ENCODE data around the gene SPIRE1.
"Not testable (repeated sequence)": the region's sequence is repeated elsewhere in the genome, so short reads cannot be mapped to it uniquely, and the experiment has no call there.

Gene SPIRE1

GRCh38 chr18:12598181-12598930 lies 59.6 kb downstream of the SPIRE1 start:
- DNase-seq: no peak

- DNase-seq: no peak
These were observed 60.1 kb downstream of the SPIRE1 start for GRCh38 chr18:12597760-12598159.

DNA sequence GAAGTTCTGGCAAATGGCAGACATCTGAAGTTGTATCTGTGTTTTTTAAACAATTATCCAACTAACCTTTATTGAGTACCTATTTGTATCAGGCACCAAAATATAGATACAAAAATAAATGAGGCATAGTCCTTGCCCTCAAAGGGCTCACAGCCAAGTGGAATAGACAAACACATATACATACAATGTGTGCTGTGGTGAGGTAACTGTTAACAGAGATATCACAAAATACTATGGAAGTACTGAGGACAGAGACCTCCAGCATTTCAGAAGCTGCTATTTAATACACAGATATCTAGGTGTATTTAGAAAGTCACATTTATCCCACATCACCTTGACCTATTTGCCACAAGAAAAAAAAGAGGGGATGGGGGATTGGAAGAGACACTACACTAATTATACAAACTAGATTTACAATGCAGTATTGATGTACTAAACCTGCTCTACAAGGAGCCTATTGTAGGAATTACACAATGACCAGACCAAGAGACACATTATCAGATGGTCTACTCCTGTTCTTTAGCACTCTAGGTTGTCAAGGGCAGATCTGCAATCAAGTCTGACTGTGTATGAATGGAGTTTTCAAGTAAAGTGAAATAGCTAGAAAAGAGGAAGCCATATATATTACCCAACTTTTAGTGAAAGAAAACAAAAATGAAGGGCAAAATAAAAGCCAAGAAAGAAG lies 62.2 kb downstream of the SPIRE1 start:
- no peak for DNase-seq

DNA sequence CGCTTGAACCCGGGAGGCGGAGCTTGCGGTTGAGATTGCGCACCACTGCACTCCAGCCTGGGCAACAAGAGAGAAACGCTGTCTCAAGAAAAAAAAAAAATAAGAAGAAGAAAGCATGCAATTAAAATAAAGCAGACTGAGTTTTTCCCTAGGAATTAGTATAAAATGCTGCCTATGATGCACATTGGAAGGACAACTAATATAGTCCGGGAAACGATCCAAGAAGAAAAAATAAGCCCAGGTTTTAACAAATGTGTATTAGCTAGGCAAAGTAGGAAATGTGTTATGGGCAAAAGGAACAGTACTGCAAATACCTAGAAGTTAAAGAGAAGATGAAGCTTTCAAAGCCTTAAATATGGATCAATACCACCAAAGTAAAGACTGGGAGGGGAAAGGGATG lies 64.0 kb downstream of the SPIRE1 start:
- DNase-seq: no peak

- no peak for DNase-seq
These were observed 65.2 kb downstream of the SPIRE1 start for GRCh38 chr18:12592597-12593127.

DNA sequence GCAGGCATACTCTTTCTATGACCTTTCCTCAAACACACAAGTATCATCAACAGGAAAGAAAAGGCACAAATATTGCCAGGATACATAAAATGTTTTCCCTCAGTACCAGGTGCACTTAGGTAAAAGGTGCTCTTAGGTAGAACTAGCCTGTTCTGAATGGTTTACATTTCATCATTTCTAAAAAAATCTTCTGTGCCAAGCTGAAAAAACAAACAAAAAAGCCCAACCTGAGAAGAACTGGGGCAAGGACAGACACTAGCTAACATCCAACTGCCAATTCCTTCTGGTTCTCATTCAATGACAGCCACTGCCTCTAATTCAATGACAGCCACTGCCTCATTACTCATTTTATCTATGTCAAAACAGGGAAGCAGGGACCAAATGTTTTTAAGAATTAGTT lies 68.5 kb downstream of the SPIRE1 start:
- DNase-seq: no peak

DNA sequence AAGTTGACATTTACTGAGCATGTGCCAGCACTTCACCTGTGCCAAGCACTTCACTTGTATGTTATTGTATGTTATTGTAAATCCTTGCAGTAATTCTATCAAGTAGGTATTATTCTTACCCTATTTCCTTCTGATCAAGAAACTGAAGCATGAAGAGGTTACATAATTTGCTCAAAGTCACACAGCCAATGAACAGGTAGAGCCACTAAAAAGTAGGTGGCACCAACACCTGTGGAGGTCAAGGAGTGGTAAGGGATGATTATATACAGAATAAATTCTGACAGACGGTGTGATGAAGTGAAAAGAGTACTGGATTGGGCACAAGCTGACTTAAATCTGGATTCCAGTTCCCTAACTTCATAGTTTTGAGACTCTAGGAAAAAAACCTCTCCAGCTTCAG lies 71.0 kb downstream of the SPIRE1 start:
- DNase-seq: no peak

DNA sequence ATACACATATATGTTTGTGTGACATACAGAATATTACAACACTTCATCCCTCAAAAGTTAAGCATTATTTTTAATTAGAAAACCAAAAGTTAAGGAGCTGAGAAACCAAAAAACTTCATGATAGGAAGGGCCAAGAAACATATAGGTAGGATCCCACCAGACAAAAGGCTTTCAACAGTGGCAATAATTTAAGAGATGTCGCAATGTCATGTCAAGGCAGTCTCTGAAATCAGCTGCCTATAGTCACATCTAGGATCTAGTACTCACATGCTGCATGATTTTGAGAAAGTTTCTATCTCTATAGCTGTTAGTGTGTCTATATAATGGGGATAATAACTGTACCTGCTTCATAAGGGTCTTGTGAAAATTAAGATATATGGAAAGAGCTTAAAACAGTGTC lies 72.7 kb downstream of the SPIRE1 start:
- no peak for DNase-seq

DNA sequence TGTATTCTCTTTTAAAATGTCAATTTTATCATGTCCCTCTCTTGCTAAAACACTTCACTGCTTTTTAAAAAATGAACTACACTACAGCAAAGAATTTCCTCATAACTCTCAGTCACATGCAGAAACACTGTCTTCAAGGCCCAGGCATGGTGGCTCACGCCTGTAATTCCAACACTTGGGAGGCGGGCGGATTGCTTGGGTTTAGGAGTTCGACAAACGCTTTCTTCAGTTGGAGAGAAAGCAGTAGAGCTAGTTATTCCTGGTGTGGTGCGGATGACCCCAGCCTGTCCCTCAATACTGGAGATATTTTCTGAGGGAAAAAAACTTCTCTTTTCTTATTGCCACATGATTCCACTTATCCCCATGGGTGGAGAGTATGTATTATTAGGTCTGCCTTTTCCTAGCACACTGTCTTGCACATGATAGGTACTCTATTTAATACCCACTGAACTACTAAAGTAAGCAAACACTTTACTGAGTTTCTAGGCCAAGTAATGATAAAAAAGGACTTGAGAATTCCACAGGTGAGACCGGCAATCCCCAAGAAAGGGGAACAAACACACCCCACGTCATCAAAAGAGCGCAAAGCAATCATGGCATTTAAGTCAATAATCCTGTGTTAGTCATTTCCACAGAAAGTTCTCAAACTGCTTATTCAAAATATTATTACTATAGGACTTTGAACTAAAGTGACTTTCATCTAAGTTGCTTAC lies 77.1 kb downstream of the SPIRE1 start:
- DNase-seq: no peak

DNA sequence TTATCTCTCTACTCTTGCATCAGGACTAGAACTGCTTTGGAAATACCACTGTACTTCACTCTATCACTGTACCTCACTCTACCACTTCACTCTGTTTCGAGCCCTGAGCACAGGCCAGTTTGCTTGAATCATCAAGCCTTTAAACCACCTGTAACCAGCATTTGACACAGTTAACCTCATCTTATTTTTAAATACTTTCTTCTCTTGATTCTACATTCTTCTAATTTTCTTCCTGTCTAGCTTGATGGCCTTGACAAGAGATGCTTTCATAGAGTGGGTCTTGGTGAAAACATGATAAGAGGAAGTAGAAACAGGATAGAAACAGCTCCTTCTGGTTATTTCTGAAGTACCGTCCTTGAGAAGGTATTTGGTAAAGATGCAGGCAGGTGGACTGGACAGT lies 78.1 kb downstream of the SPIRE1 start:
- no peak for DNase-seq

GRCh38 chr18:12577848-12578247 lies 80.1 kb downstream of the SPIRE1 start:
- no peak for DNase-seq

- no peak for DNase-seq
These were observed 83.3 kb downstream of the SPIRE1 start for GRCh38 chr18:12574494-12575185.

GRCh38 chr18:12571630-12572029 lies 86.3 kb downstream of the SPIRE1 start:
- no peak for DNase-seq

- DNase-seq: no peak
These were observed 88.1 kb downstream of the SPIRE1 start for GRCh38 chr18:12569791-12570190.

GRCh38 chr18:12567849-12568248 lies 90.1 kb downstream of the SPIRE1 start:
- DNase-seq: no peak

GRCh38 chr18:12564861-12565260 lies 93.0 kb downstream of the SPIRE1 start:
- DNase-seq: no peak

GRCh38 chr18:12564378-12564777 lies 93.5 kb downstream of the SPIRE1 start:
- DNase-seq: no peak

- not testable (repeated sequence) for DNase-seq
These were observed 97.3 kb downstream of the SPIRE1 start for GRCh38 chr18:12560600-12560999.

GRCh38 chr18:12559319-12559718 lies 98.6 kb downstream of the SPIRE1 start:
- no peak for DNase-seq

- no peak for DNase-seq
These were observed 100.7 kb downstream of the SPIRE1 start for GRCh38 chr18:12556946-12557806.

- no peak for DNase-seq
These were observed 103.0 kb downstream of the SPIRE1 start for GRCh38 chr18:12554796-12555388.

DNA sequence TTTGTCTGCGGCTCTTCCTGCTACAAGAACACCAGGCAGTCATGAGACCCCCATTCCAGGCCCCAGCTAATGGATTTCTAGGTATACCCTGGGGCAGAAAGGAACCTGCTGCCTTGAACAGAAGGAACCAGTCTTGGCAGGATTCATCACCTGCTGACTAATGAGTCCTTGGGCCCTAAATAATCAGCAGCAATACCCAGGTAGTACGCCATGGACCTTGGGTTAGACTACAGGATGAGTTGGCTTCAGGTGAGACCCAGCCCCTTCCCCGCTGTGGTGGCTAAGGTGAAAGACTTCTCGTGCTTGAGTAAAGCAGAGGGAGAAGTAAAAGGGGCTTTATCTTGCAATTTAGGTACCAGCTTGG lies 105.0 kb downstream of the SPIRE1 start:
- no peak for DNase-seq

All from CD4-positive, alpha-beta T cell treated with Interleukin-21 for 1 hour (primary cell).